Type B pancreatic cell (in vitro differentiated cells): ENCODE data around the gene KRTAP11-1. TPM values are rescaled to one million over a fixed set of nuclear protein-coding genes. Genes with fewer than 3 reads are reported as not detected.

Source experiments
- DNase-seq: peaks from one replicate; pipeline ENCODE4 v3.0.0; 2021; ENCODE audit warnings: mixed read lengths; ENCODE audit not compliant: unreplicated experiment; ENCODE audit errors: extremely low spot score
- H3K27ac Mint-ChIP-seq: 2 replicates; pipeline ENCODE4 v1.8.0; 2021; ENCODE audit warnings: mild to moderate bottlenecking, mixed read lengths
- H3K27me3 Mint-ChIP-seq: 2 replicates; pipeline ENCODE4 v1.8.0; 2021; ENCODE audit warnings: mixed read lengths
- H3K36me3 Mint-ChIP-seq: 2 replicates; pipeline ENCODE4 v1.8.0; 2021; ENCODE audit warnings: mixed read lengths
- H3K4me1 Mint-ChIP-seq: one replicate; pipeline ENCODE4 v1.8.0; 2021; ENCODE audit warnings: mixed read lengths; ENCODE audit not compliant: unreplicated experiment
- H3K4me3 Mint-ChIP-seq: 2 replicates; pipeline ENCODE4 v1.8.0; 2021; ENCODE audit warnings: mild to moderate bottlenecking, mixed read lengths
- H3K9me3 Mint-ChIP-seq: 2 replicates; pipeline ENCODE4 v1.8.0; 2021; ENCODE audit warnings: mixed read lengths
- CTCF ChIP-seq: fragments of 200-600 bp; sonication (generic); conservative IDR thresholded peaks from 2 replicates; pipeline ENCODE4 v1.5.0; 2021; ENCODE audit warnings: antibody characterized with exemption, mild to moderate bottlenecking
- total RNA-seq: library from RNA; stranded (reverse); gene quantifications from 2 replicates; pipeline ENCODE4 v1.2.1, GENCODE V29; 2021; ENCODE audit warnings: low replicate concordance

The KRTAP11-1 gene
- total RNA-seq, 1 donor from 2014 or later, result not detected

- no peaks in the 10 kb centered on the region for H3K4me1 Mint-ChIP-seq
- H3K36me3 Mint-ChIP-seq, result no peaks in the 10 kb centered on the region
- no peak for TF ChIP-seq CTCF
- no peak overlapping the region for H3K4me3 Mint-ChIP-seq
- no peak overlapping the region for H3K27ac Mint-ChIP-seq
- no peak for DNase-seq
- H3K27me3 Mint-ChIP-seq, result peaks cover 3% of the 10 kb centered on the region
- H3K9me3 Mint-ChIP-seq, result no peaks in the 10 kb centered on the region
Measured at GRCh38 chr21:30882866-30883597, 1.7 kb upstream of the KRTAP11-1 start.

- no peak overlapping the region for H3K4me3 Mint-ChIP-seq
- H3K27me3 Mint-ChIP-seq, result no peaks in the 10 kb centered on the region
- no peaks in the 10 kb centered on the region for H3K36me3 Mint-ChIP-seq
- no peak for TF ChIP-seq CTCF
- DNase-seq, result no peak
- H3K9me3 Mint-ChIP-seq, result no peaks in the 10 kb centered on the region
- H3K4me1 Mint-ChIP-seq, result no peaks in the 10 kb centered on the region
- H3K27ac Mint-ChIP-seq, result no peak overlapping the region
Measured at GRCh38 chr21:30880914-30881313, 466 bp downstream of the KRTAP11-1 start.

- H3K36me3 Mint-ChIP-seq, result no peaks in the 10 kb centered on the region
- no peak for DNase-seq
- no peak overlapping the region for H3K27ac Mint-ChIP-seq
- H3K9me3 Mint-ChIP-seq, result no peaks in the 10 kb centered on the region
- TF ChIP-seq CTCF, result no peak
- no peaks in the 10 kb centered on the region for H3K4me1 Mint-ChIP-seq
- no peak overlapping the region for H3K4me3 Mint-ChIP-seq
- no peaks in the 10 kb centered on the region for H3K27me3 Mint-ChIP-seq
Measured at GRCh38 chr21:30874526-30874925, 6.9 kb downstream of the KRTAP11-1 start.

GRCh38 chr21:30847627-30848500, 33.5 kb downstream of the KRTAP11-1 start:
- H3K27me3 Mint-ChIP-seq, result peaks cover 4% of the 10 kb centered on the region
- no peak for TF ChIP-seq CTCF
- H3K27ac Mint-ChIP-seq, result no peak overlapping the region
- no peak for DNase-seq
- H3K4me1 Mint-ChIP-seq, result no peaks in the 10 kb centered on the region
- no peak overlapping the region for H3K4me3 Mint-ChIP-seq
- H3K9me3 Mint-ChIP-seq, result no peaks in the 10 kb centered on the region
- H3K36me3 Mint-ChIP-seq, result no peaks in the 10 kb centered on the region

- Mint-ChIP-seq H3K36me3 (no peaks in the 10 kb centered on the region), H3K9me3 (no peaks in the 10 kb centered on the region), H3K27ac (no peak overlapping the region)
Measured at GRCh38 chr21:30842990-30843389, 38.4 kb downstream of the KRTAP11-1 start.

More at GRCh38 chr21:30842990-30843389, 38.4 kb downstream of the KRTAP11-1 start:
- H3K4me3 Mint-ChIP-seq, result no peak overlapping the region
- H3K27me3 Mint-ChIP-seq, result peaks cover 4% of the 10 kb centered on the region
- no peaks in the 10 kb centered on the region for H3K4me1 Mint-ChIP-seq
- peak; percentile 61 for TF ChIP-seq CTCF
- DNase-seq, result no peak
